Amniotic epithelial cell (primary cell): Measurements from ENCODE around the gene ANKS1B.
"Not testable (repeated sequence)": the region's sequence is repeated elsewhere in the genome, so short reads cannot be mapped to it uniquely, and the experiment has no call there.

Source experiments
- DNase-seq: peaks from one replicate; pipeline ENCODE4 v3.0.0-alpha.2; 2010; ENCODE audit warnings: low read depth

Gene ANKS1B

DNA sequence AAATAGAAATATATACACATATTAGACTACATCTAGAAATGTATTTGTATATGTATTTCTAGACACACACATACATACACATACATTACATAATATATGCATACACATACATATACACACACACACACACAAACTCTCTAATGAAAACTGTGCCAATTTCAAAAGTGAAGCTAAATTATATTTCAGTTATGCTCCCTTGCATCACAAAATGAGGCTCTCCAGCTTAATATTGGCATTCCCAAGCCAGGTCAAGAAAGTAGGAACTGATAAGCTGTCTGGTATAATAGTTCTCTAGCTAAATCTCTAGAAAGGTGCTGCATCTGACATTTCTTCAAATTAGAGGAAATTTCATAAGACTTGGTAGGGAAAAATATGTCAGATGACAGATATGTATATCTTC is 280.3 kb downstream of the ANKS1B start:
- DNase-seq = no peak

DNA sequence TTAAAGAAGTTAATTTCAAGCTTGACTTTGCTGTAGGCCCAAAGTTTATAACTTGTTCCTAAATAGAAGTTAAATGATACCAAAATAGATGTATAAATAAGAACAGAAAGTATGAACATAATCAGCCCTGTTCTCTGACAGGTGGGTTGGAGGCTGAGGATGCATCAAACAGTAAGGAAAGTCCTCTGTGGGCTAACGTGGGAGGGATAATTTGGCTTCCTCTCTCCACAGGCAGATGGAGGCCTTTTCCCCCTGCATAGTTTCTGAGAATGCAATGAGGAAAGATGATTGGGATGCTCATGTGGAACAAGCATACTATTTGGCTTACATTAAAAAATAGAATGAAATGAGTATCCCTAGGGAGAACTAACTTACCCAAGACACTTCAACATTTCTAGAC is 280.7 kb downstream of the ANKS1B start:
- no peak for DNase-seq

DNA sequence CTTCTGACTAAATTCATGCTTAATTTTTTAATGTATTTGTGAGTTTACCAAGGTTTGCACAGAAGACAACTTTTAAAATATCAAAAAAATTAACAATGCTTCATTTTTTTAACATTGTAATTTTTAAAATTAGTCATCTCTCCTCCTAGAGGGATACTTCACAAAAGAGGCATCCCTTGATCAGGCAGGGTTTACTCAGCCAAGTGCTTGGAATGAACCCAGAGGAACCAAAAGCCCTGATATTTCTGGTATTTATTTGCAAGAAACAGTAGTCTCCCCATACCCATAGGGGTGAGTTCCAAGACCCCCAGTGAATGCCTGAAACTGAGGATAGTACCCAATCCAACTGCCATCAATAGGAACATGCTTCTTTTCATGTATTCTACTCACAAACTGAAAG is 284.7 kb downstream of the ANKS1B start:
- no peak for DNase-seq

DNA sequence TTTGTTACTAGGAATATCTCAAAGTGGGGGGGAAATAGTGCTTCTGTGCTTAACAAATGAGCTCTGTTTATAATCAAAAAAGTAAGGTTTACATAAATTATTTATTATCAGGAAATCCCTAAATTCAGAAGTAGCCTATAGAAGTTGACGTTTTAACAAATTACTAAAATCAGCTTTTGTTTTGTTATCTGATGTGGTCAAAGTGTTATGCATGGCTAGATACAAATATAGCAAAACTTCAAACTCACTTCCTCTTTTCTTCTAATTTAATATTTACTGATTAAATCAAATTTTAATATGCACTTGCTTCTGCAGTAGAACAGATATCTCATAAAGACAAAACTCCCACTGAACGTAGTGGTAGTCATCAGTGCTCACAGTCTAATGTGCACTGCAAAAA is 289.7 kb downstream of the ANKS1B start:
- no peak for DNase-seq

DNA sequence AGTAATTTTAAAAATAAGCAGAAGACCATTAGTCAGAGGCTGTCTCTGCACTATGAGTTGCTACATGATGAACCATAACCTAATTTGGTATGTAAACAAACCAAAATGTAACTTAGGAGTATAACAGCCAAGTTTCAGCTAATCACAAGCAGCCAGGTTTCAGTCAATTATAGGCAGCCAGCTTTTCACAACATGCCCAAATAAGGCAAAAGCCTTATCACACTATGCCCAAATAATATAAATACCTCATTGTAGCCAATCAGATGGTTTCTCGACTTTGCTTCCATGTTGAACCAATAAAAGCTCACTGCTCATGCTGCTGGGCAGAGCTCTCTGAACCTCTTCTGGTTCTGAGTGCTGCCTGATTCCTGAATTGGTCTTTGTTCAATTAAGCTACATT is 298.6 kb downstream of the ANKS1B start:
- no peak for DNase-seq

DNA sequence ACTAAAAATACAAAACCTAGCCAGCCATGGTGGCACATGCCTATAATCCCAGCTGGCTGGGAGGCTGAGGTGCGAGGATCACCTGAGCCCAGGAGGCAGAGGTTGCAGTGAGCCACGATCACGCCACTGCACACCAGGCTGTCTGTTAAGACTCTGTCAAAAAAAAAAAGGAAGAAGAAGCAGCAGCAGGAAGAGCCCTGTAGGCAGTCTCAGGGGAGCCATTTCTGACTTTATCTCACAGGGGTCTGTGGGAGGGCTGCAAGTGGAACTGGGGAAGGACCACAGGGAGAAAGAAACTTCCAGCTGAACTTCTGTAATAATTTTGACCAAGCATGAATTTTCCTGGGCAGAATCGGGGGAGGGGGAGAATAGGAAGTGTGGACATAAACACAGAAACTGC is 304.5 kb downstream of the ANKS1B start:
- DNase-seq = no peak

DNA sequence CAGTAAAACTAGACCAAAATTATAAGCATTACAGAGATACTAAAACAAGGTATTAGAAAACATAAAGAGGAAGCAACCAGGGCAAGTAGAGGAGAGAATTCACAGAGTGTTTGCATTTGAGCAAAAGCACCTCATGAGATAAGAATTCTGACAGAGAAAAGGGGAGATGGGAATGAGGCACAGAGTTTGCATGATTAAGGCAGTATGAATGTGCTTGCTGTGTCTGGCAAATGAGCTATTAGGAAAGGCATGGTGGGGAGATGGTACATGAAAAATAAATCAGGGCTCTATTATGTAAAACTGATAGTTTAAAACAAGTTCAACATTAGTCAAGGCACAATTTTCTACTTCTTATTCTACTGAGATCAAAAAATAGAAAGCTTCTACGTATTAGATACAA is 314.1 kb downstream of the ANKS1B start:
- DNase-seq = no peak

DNA sequence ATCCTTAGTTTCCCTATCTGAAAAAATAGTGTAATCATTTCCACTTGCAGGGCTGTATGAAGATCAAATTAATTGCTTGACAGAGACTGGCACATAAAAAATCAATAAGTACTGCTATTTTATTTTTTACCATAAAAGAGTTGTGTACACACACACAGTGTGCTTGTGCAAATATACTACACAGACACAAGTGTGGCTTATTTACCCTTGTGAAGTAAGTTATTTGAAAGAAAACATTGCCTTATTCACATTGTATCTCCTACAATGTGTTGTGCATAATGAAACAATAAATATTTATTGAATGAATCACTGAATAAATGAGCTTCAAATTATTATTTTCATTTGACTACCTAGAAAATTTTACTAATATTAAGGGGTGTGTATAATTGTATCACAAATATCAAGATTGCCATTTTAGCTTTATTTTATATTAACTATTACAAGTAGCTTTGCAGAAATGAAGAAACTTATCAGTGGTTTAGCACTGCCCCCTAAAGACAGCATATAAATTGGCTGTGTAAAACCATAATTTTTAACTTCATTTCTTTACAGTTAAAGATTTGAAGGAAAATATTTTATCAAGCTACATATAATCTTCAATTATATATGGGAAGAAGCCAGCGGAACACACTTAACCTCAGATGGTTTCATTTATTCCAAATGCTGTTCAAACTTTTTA is 325.9 kb downstream of the ANKS1B start:
- no peak for DNase-seq

DNA sequence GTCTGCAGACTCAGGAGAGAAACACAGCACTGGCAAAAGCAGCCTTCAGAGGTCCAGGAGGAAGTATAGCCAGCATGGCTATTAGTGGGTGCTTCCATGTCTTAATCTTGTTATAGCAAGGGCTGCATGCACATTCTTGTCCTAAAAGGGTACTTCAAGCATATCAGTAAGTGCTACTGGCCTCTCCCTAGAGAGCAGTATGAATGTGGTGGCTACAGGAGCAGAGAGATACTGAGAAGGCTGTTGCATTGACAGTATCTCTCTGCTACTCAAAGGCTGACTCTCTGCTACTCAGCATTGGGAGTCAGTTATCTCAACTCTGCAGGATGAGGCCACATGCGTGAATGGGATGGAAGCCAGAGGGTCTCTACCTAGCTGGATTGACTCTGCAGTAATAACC is 335.2 kb downstream of the ANKS1B start:
- no peak for DNase-seq

DNA sequence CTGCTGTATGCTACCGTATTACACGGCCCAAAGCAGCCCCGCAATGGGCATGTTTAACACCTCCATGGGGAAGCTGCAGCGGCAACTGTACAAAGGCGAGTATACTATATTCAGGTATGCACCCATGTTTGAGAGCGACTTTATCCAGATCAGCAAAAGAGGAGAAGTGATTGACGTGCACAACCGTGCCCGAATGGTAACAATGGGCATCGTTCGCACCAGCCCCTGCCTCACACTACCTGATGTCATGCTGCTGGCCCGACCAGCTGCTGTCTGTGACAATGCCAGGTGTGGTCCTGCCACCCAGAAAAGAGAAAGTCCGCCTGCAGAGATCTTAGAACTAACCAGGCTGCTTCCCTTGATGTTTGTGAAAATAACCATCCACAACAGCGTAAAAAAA is 336.6 kb downstream of the ANKS1B start:
- DNase-seq = no peak

DNA sequence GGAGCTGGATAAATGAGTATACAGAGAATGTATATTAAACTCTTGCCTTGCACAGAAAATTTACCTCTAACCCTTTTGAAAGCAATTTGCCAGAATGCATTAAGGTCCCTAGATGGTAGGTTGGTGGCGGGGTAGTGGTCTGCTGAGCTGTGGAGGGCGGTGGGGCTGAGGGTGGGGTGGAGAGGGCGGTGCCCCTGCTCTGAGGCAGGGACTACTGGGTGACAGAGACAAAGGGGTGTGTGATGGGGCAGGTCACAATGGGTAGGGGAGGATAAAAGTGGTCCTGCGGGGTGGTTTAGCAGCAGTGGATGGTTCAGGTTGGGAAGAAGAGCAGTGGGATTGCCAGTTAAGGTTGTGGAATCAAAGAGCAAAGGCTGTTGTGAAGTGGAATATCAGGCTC is 337.3 kb downstream of the ANKS1B start, which contains the start of gene GARIN6:
TSS of gene GARIN6 (plus strand) at position 301 of the 400 bp plus-strand sequence. CDS start 422 bp downstream, outside the sequence.
- no peak for DNase-seq

DNA sequence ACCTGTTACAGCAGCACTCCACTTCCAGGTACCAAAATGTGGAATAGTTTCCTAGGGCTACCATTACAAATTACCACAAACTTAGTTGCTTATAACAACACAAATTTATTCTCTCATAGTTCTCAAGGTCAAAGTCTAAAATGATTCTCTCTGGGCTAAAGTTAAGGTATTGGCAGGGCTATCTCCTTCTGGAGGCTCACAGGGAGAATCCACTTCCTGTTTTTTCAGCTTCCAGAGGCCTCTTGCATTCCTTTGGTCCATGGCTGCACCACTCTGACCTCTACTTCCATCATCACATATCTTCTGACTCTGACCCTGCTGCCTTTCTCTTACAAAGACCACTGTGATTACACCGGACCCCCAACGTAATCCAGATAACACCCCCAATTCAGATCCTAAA is 340.1 kb downstream of the ANKS1B start:
- no peak for DNase-seq

DNA sequence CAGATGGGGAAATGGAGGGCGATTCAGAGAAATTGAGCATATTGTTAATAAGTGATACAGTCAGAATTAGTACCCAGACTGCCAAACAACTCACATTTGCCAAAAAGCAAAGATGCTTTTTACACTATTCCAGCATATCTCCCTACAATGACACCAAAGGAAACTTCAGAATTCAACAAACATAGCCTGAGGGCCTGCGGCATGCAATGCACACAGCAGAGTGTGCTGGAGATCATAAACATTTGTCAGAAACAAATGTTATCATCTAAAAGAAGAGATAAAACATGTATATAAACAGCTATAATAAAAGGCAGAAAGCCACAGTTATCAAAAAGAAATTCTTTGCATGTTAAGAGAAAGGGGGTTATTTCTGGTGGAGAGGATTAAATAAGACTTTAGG is 357.3 kb downstream of the ANKS1B start:
- no peak for DNase-seq

DNA sequence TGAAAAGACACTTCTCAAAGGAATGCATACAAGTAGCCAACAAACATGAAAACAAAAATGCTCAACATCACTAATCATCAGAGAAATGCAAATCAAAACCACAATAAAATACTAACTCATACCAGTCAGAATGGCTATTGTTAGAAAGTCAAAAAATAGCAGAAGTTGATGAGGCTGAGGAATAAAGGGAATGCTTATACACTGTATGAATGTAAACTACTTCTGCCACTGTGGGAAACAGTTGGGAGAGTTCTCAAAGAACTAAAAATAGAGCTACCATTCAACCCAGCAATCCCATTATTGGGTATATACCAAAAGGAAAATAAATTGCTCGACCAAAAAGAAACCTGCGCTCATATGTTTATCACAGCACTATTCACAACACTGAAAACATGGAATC is 360.1 kb downstream of the ANKS1B start:
- DNase-seq = not testable (repeated sequence)

DNA sequence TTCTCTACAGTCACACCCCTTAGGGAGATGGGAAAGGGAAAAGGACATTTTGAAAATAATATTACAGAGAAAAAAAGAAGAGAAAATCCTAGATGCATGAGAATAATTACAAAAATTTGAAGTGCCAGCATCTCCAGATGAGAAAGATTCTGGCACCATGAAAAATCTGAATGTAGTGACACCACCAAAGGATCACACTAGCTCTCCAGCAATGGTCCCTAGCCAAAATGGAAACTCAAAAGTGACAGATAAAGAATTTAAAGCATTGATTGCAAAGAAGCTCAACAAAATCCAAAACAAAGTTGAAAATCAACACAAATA is 364.6 kb downstream of the ANKS1B start:
- no peak for DNase-seq

DNA sequence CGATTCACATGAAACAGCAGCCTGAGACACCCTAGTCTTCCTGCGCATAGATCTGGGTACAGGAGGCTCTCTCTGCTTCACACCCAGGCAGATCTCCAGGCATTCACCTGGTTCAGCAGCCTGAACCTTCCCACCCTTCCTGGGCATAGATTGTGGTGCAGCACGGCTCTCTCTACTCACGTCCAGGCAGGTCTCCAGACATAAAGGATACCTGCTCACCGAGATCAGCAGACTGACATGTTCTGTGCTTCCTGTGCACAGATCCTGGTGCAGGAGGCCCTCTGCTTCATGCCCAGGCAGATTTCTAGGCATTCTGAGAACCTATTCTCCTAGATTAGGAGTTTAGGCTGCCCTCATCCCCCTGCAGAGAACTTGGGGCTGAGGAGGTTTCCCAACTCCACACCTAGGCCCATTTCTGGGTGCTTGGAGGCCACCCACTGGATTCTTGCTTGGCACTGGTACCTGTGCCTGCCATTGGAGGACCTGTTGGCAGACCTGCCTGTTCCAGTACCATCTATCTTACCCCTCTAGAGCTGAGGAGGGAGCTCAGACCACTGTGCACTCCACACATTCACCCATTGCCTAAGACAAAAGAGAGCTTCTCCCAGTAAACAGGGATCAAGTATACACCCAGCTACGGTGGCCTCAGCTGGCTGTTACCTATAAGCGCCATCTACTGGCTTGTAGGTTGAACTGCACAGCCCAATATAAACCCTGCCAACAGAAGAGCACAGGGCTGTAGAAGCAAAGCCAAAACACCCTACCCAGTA is 365.2 kb downstream of the ANKS1B start:
- DNase-seq = no peak

DNA sequence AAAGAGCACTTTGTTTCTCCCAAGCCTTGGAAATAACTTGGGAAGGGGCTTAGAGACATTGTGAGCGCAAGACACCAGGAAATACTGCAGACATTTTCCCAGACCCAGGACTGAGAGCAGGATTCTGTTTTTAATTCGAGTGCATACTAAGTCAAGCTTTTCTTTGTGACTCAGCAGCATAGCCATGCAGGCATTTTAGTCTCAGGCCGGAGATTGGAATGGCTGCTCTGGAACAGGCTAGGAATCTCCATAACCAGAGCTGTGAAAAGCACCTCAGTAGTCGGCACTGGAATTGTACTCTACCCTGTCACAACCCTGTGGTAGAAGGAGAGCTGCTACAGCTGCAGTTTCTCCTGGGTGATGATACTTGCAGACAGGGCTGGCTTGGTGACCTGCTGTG is 366.1 kb downstream of the ANKS1B start:
- no peak for DNase-seq

DNA sequence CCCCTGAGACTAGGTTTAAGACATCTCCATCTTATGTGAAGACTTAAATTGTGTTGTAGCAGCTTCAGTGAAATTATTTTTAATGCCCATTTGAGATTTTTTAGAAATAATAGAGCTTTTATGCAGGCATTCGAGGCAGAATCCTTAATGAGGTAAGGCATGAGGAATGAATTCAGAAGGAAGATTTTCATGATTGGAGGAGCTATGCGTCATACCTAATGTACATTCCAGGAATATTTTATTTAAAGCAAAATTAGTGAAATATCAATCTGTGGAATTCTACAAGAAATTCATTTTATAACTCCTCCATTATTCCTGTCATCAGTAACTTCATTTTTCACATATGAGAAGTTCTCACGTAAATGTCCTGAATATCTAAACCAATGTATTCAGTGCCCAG is 373.1 kb downstream of the ANKS1B start:
- no peak for DNase-seq

DNA sequence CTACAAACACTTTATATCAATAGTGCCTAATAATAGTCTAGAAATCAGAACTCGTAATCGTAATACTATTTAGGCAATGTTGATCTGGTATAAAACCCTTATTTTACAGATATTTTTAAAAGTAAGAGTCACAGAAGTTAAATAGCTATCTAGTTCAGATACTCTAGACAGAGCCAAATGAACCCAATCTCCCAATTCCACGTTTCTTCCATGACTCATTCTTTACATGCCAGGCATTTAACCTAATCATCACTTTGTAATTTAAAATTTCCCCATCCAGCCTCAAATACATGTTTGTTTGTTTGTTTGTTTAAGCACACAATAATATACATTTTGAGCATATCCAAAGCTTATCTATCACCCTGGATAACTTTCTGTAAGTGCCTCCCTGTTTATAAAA is 373.6 kb downstream of the ANKS1B start:
- DNase-seq = no peak

DNA sequence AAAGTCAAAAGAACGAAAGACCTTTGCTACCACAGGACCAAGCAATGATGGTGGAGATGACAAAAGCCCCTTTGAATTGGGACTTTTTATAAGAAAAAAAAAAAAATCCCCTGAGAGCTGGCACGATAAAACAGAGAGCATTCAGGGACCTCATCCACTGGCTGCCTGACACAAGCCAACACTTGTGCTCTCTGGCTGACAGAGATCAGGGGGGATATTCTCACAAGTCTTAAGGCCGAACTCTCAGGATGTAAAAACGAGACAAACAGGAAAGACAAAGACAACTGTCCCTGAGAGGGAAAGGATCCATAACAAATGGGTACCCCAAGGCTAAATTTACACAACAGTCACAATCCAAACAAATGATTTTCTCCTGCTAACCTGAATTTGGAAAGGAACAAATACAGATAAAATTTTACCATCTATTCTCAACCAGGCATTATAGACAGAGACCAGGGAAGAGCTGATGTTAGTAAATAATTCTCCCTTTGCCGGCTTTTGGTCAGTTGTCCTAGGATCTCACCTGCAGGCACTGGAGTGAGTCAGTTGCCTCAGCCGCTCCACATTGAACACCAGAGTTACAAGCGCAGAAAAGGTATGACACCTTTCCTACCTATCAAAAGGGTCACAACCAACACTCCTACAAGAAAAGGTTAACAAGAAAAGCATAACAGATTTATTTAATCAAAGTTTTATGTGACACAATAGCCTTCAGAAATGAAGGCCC is 375.1 kb downstream of the ANKS1B start:
- DNase-seq = no peak

DNA sequence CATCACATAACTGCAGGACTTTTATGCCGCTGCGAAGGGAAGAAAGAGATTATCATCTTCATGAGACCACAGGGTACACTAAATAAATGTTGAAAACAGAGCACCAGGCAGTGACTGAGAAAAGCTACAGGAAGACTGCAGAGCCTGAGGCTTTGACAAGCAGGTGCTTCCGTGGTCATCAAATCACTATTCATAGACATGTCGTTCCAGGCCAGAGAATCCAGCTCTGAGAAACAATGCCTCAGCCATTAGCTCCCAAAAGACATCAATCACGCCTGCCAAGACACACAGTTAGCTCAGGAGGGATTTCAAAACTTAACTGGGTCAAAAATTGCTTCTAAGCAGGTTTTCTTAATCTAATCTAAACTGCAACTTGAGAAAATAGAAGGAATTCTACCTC is 384.3 kb downstream of the ANKS1B start:
- DNase-seq = no peak

DNA sequence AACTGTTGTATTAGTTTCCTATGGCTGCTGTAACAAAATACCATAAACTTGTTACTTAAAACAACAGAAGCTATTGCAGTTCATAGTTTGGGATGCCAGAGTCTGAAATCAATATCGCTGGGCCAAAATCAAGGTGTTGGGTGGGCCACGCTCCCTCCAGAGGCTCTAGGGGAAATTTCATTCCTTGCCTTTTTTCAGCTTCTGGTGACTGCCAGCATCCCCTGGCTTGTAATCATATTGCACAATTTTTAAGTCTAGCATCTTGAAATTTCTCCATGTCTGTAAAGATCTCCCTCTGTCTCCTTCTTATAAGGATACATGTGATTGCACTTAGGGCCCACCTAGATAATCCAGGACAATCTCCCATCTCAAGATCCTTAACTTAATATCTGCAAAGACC is 386.0 kb downstream of the ANKS1B start:
- no peak for DNase-seq

DNA sequence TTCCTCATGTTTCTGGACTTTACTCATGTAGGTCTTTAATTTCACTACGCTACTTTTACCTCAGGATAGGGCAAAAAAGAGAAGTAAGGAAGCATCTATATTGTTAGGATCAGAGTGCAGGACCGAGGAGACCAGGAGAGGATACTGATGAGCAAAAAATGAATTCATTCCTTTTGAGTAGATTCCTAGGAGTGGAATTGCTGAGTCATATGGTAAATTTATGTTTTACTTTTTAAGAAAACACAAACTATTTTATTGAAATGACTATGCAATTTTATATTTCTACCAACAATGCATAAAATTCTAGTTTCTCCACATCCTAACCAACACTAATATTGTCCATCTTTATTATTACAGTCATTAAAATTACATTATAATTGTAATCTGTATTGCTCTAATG is 388.0 kb downstream of the ANKS1B start:
- no peak for DNase-seq
